Neural cell (in vitro differentiated cells): ENCODE data around the gene ABCA13.

Source experiments
- CTCF ChIP-seq: fragments of 450-650 bp; IDR thresholded peaks from 2 replicates; pipeline ENCODE4 v1.5.1; 2014; ENCODE audit warnings: antibody characterized with exemption, mild to moderate bottlenecking, moderate library complexity; ENCODE audit not compliant: poor library complexity, severe bottlenecking
- EP300 ChIP-seq: fragments of 450-650 bp; conservative IDR thresholded peaks from 2 replicates; pipeline ENCODE4 v1.6.1; 2014; ENCODE audit warnings: antibody characterized with exemption, mild to moderate bottlenecking, moderate library complexity; ENCODE audit not compliant: poor library complexity, severe bottlenecking
- EZH2 ChIP-seq: fragments of 200-600, 300-800 bp; shearing (Covaris generic), sonication (generic); IDR thresholded peaks from 2 replicates; pipeline ENCODE4 v1.6.1; 2014; ENCODE audit warnings: antibody characterized with exemption, low read length, borderline replicate concordance, mild to moderate bottlenecking; ENCODE audit not compliant: insufficient read depth, poor library complexity, severe bottlenecking
- POLR2AphosphoS5 ChIP-seq: IDR thresholded peaks from 2 replicates; pipeline ENCODE4 v1.6.1; 2012
- RAD21 ChIP-seq: fragments of 450-650 bp; conservative IDR thresholded peaks from 2 replicates; pipeline ENCODE4 v1.6.1; 2014; ENCODE audit warnings: antibody characterized with exemption, mild to moderate bottlenecking, moderate library complexity
- TAF1 ChIP-seq: IDR thresholded peaks from 2 replicates; pipeline ENCODE4 v1.6.1; 2012; ENCODE audit warnings: low read depth
- TF ChIP-seq, protein P1 (sequence below): IDR thresholded peaks from 2 replicates; pipeline ENCODE4 v1.6.1; 2012; ENCODE audit warnings: borderline replicate concordance

DNA sequence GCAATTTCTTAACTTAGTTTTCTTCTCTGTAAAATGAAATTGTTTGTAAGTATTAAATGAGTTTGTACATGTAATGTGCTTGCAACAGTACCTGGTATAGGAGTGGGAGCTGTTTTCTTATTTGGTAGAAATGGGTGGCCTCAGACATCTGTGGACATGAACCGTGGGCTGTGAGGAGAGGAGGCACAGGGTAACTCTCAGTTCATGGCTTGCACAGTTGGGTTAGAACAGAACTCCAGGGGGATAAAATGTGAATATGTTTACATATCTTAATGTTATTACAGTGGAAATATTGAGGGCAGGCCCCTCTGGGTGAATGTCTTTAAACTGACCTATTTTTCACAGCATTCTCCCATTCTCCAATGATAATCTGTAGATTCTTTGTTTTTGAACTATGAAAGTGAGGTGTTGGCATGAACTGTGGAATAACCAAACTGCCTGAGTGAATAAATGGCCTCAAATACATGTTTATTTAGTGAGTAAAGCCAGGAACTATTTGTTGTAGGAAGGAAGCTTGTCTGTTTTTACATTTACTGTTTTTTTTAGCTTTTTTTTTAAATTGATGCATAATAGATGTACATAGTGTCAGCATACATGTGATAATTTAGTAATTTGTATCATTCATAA lies 2.6 kb downstream of the ABCA13 start:
- TF ChIP-seq TAF1 = no peak
- TF ChIP-seq POLR2AphosphoS5 = no peak
- no peak for TF ChIP-seq CTCF
- TF ChIP-seq EP300 = no peak
- TF ChIP-seq EZH2 = no peak
- TF ChIP-seq RAD21 = no peak
- TF ChIP-seq, protein P1, sequence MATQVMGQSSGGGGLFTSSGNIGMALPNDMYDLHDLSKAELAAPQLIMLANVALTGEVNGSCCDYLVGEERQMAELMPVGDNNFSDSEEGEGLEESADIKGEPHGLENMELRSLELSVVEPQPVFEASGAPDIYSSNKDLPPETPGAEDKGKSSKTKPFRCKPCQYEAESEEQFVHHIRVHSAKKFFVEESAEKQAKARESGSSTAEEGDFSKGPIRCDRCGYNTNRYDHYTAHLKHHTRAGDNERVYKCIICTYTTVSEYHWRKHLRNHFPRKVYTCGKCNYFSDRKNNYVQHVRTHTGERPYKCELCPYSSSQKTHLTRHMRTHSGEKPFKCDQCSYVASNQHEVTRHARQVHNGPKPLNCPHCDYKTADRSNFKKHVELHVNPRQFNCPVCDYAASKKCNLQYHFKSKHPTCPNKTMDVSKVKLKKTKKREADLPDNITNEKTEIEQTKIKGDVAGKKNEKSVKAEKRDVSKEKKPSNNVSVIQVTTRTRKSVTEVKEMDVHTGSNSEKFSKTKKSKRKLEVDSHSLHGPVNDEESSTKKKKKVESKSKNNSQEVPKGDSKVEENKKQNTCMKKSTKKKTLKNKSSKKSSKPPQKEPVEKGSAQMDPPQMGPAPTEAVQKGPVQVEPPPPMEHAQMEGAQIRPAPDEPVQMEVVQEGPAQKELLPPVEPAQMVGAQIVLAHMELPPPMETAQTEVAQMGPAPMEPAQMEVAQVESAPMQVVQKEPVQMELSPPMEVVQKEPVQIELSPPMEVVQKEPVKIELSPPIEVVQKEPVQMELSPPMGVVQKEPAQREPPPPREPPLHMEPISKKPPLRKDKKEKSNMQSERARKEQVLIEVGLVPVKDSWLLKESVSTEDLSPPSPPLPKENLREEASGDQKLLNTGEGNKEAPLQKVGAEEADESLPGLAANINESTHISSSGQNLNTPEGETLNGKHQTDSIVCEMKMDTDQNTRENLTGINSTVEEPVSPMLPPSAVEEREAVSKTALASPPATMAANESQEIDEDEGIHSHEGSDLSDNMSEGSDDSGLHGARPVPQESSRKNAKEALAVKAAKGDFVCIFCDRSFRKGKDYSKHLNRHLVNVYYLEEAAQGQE = no peak
